ENCODE data around the gene CIAO1. TPM values are rescaled to one million over a fixed set of nuclear protein-coding genes. Genes with fewer than 3 reads are reported as not detected.

Gene CIAO1
- total and polyA plus RNA-seq, 3 experiments from 2014 or later, result 73.8 to 104 (median 77.9) TPM

DNA sequence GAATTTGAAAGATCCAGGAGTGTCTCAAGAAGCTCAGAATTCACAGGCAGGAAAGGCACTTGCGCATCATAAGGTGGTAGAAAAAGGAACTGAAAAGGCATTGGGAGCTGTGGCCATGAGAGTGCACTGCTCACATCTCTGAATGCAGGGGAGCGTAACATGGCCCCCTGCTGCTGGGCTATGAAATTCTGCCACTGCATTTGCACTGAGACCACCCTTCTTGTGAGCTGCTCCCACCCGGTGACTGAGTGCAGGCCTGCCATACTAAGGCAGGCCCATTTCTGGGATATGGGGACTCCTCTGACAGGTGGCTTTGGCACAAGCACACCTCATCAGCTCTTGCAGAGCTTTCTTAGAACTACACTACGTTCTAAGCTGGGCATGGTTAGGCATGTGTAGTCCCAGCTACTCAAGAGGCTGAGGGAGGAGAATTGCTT lies 32.1 kb upstream of the CIAO1 start:
- no peak overlapping the region for H3K4me3 Mint-ChIP-seq
- H3K36me3 Mint-ChIP-seq, result peaks cover 0 to 11% (median 1%) of the 10 kb centered on the region in 3 donors
- no peak for DNase-seq
- Histone ChIP-seq H3K36me3 (ENCODE audit: insufficient read depth, low read length) (no peaks in the 10 kb centered on the region), H3K27me3 (ENCODE audit: insufficient read depth, low read length, poor library complexity, severe bottlenecking) (no peaks in the 10 kb centered on the region), H3K27ac (ENCODE audit: low read depth, low read length) (no peak overlapping the region), H3K9me3 (ENCODE audit: low read length) (no peaks in the 10 kb centered on the region), H3K4me1 (ENCODE audit: insufficient read depth, low read length) (no peaks in the 10 kb centered on the region), H3K4me3 (ENCODE audit: low read length) (no peak overlapping the region)
- no peaks in the 10 kb centered on the region for H3K27me3 Mint-ChIP-seq
- no peaks in the 10 kb centered on the region for H3K4me1 Mint-ChIP-seq
- CTCF ChIA-PET, result interaction anchor here (1.2 kb wide), 1 partner anchor 8 kb away, joined by 3 read pairs; no protein-coding TSS in a partner anchor
- H3K9me3 Mint-ChIP-seq, result no peaks in the 10 kb centered on the region
- POLR2A ChIA-PET, result no interaction called here
- H3K27ac Mint-ChIP-seq, result no peak overlapping the region

DNA sequence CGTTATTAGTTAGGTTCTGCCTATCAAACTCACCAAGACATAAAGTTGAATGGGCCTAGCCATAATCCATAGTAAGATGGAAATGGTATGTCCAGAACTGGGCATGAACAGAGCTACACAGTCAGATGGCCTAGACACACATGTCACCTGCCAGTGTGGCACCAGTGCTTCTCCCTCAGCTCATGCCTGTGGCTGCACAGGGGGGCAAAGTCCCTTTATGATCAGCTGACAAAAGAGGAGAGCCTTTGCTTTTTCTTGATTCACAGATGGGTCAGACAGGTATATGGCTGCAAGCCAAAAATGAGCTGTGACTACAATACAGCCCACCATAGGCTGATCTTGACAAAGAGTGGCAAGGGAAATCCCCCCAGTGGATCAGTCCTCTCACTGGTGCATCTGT lies 29.1 kb upstream of the CIAO1 start:
- H3K27ac Mint-ChIP-seq, result no peak overlapping the region
- no peaks in the 10 kb centered on the region for H3K27me3 ChIP-seq (ENCODE audit: insufficient read depth, low read length, poor library complexity, severe bottlenecking)
- H3K9me3 ChIP-seq (ENCODE audit: low read length), result no peaks in the 10 kb centered on the region
- H3K4me3 Mint-ChIP-seq, result no peak overlapping the region
- H3K27ac ChIP-seq (ENCODE audit: low read depth, low read length), result no peak overlapping the region
- no peaks in the 10 kb centered on the region for H3K36me3 ChIP-seq (ENCODE audit: insufficient read depth, low read length)
- H3K4me3 ChIP-seq (ENCODE audit: low read length), result no peak overlapping the region
- H3K4me1 Mint-ChIP-seq, result peaks cover 9 to 17% (median 14%) of the 10 kb centered on the region in 3 donors
- DNase-seq, result no peak
- POLR2A ChIA-PET, result no interaction called here
- no peaks in the 10 kb centered on the region for H3K27me3 Mint-ChIP-seq
- CTCF ChIA-PET, result interaction anchor here (1.2 kb wide), 1 partner anchor 9 kb away, joined by 3 read pairs; no protein-coding TSS in a partner anchor
- H3K36me3 Mint-ChIP-seq, result peaks cover 0 to 5% (median 1%) of the 10 kb centered on the region in 3 donors
- no peaks in the 10 kb centered on the region for H3K9me3 Mint-ChIP-seq
- peaks cover 13% of the 10 kb centered on the region for H3K4me1 ChIP-seq (ENCODE audit: insufficient read depth, low read length)

DNA sequence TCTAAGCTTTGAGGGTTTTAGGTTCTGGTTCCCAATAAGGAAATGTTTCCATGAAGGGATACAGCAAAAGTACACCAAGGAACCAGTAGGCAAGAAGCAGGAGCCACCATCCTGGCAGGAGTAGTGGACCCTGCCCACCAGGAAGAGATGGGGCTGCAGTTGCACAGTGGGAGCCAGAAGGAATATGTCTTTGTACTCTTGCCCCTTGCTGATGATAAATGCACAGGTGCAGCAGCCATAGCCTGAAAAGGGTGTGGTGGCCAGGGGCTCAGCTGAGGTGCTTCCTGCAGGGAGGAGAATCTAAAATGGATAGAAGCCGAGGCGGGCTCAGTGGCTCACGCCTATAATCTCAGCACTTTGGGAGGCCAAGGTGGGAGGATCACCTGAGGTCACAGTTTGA lies 27.8 kb upstream of the CIAO1 start:
- Histone ChIP-seq H3K27ac (ENCODE audit: low read depth, low read length) (no peak overlapping the region), H3K27me3 (ENCODE audit: insufficient read depth, low read length, poor library complexity, severe bottlenecking) (no peaks in the 10 kb centered on the region), H3K9me3 (ENCODE audit: low read length) (no peaks in the 10 kb centered on the region), H3K36me3 (ENCODE audit: insufficient read depth, low read length) (no peaks in the 10 kb centered on the region), H3K4me1 (ENCODE audit: insufficient read depth, low read length) (peaks cover 27% of the 10 kb centered on the region), H3K4me3 (ENCODE audit: low read length) (no peak overlapping the region)
- H3K27me3 Mint-ChIP-seq, result no peaks in the 10 kb centered on the region
- no peak overlapping the region for H3K4me3 Mint-ChIP-seq
- ChIA-PET CTCF (no interaction called here), POLR2A (no interaction called here)
- H3K4me1 Mint-ChIP-seq, result peaks cover 19 to 31% (median 24%) of the 10 kb centered on the region in 3 donors
- H3K27ac Mint-ChIP-seq, result no peak overlapping the region
- H3K36me3 Mint-ChIP-seq, result peaks cover 0 to 5% (median 1%) of the 10 kb centered on the region in 3 donors
- no peak for DNase-seq
- no peaks in the 10 kb centered on the region for H3K9me3 Mint-ChIP-seq

GRCh38 chr2:96239091-96239490 lies 26.9 kb upstream of the CIAO1 start:
- CTCF ChIA-PET, result interaction anchor here (1.0 kb wide), 1 partner anchor 100 kb away, joined by 4 read pairs; the partner anchor contains the start of gene ASTL
- H3K9me3 Mint-ChIP-seq, result no peaks in the 10 kb centered on the region
- peaks cover 0 to 5% (median 1%) of the 10 kb centered on the region in 3 donors for H3K36me3 Mint-ChIP-seq
- H3K27ac ChIP-seq (ENCODE audit: low read depth, low read length), result no peak overlapping the region
- H3K27me3 Mint-ChIP-seq, result no peaks in the 10 kb centered on the region
- POLR2A ChIA-PET, result interaction anchor here (0.5 kb wide), 1 partner anchor 23 kb away, joined by 4 read pairs; no protein-coding TSS in a partner anchor
- H3K4me3 Mint-ChIP-seq, result peak overlapping the region in 1 of 7 donors; percentile 72
- no peak overlapping the region for H3K4me3 ChIP-seq (ENCODE audit: low read length)
- H3K27ac Mint-ChIP-seq, result no peak overlapping the region
- H3K9me3 ChIP-seq (ENCODE audit: low read length), result no peaks in the 10 kb centered on the region
- no peak for DNase-seq
- peaks cover 27% of the 10 kb centered on the region for H3K4me1 ChIP-seq (ENCODE audit: insufficient read depth, low read length)
- H3K36me3 ChIP-seq (ENCODE audit: insufficient read depth, low read length), result no peaks in the 10 kb centered on the region
- peaks cover 19 to 31% (median 24%) of the 10 kb centered on the region in 3 donors for H3K4me1 Mint-ChIP-seq
- H3K27me3 ChIP-seq (ENCODE audit: insufficient read depth, low read length, poor library complexity, severe bottlenecking), result no peaks in the 10 kb centered on the region

GRCh38 chr2:96239745-96240264 lies 26.2 kb upstream of the CIAO1 start:
- H3K9me3 Mint-ChIP-seq, result no peaks in the 10 kb centered on the region
- Histone ChIP-seq H3K4me1 (ENCODE audit: insufficient read depth, low read length) (peaks cover 27% of the 10 kb centered on the region), H3K27ac (ENCODE audit: low read depth, low read length) (no peak overlapping the region), H3K36me3 (ENCODE audit: insufficient read depth, low read length) (no peaks in the 10 kb centered on the region), H3K27me3 (ENCODE audit: insufficient read depth, low read length, poor library complexity, severe bottlenecking) (no peaks in the 10 kb centered on the region), H3K9me3 (ENCODE audit: low read length) (no peaks in the 10 kb centered on the region), H3K4me3 (ENCODE audit: low read length) (no peak overlapping the region)
- H3K36me3 Mint-ChIP-seq, result peaks cover 0 to 3% (median 1%) of the 10 kb centered on the region in 3 donors
- CTCF ChIA-PET, result interaction anchor here (1.0 to 1.4 kb wide), 3 partner anchors 17 to 101 kb away, joined by 4 to 5 read pairs (median 4); partner anchors contain the start of genes ASTL and STARD7
- no peak overlapping the region for H3K4me3 Mint-ChIP-seq
- no peaks in the 10 kb centered on the region for H3K27me3 Mint-ChIP-seq
- no peak for DNase-seq
- H3K27ac Mint-ChIP-seq, result peak overlapping the region in 6 of 8 donors; percentile 7 to 96 (median 25)
- POLR2A ChIA-PET, result no interaction called here
- peaks cover 19 to 34% (median 27%) of the 10 kb centered on the region in 3 donors for H3K4me1 Mint-ChIP-seq

DNA sequence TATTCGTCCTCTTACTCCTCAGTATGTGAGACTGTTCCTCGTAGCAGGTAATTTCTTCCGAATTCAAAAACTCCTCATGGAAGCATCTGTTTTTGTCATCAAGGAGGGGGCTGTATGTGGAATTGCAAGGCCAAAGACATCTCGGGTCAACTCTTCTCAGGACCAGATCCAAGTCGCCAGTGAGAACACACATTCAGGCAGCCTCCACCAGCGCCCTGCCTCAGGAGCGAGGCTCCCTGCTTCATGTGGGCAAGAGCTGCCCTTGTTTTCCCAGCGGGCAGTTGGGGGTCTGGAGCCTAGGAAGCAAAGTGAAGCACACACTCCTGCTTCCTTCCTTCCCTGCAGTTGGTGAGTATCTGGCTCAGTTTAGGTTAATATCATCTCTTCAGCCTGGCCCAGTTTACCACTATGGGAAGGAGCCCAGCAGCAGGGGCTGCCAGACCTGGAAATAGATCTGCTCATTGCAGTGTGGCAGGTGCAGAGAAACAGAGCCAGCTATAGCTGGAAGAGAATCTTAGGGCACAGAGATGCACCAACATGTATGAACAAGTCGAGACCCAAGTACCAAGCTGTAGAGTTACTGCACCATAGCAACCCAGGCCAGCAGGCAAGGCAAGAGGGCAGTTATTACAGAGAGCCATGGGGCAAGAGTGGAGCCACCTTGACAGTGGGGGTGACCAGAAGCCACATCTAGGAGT lies 25.5 kb upstream of the CIAO1 start:
- peaks cover 0 to 3% (median 1%) of the 10 kb centered on the region in 3 donors for H3K36me3 Mint-ChIP-seq
- H3K27ac Mint-ChIP-seq, result peak overlapping the region; percentile 4 to 98 (median 96)
- peaks cover 19 to 38% (median 30%) of the 10 kb centered on the region in 3 donors for H3K4me1 Mint-ChIP-seq
- Histone ChIP-seq H3K4me3 (ENCODE audit: low read length) (no peak overlapping the region), H3K9me3 (ENCODE audit: low read length) (no peaks in the 10 kb centered on the region), H3K4me1 (ENCODE audit: insufficient read depth, low read length) (peaks cover 32% of the 10 kb centered on the region), H3K27ac (ENCODE audit: low read depth, low read length) (no peak overlapping the region), H3K27me3 (ENCODE audit: insufficient read depth, low read length, poor library complexity, severe bottlenecking) (no peaks in the 10 kb centered on the region), H3K36me3 (ENCODE audit: insufficient read depth, low read length) (no peaks in the 10 kb centered on the region)
- no peak for DNase-seq
- peak overlapping the region in 2 of 7 donors; percentile 28 to 81 for H3K4me3 Mint-ChIP-seq
- no peaks in the 10 kb centered on the region for H3K27me3 Mint-ChIP-seq
- ChIA-PET CTCF (interaction anchor here (1.2 to 1.4 kb wide), 3 partner anchors 16 to 67 kb away, joined by 4 to 5 read pairs (median 4); partner anchors contain the start of gene STARD7), POLR2A (no interaction called here)
- H3K9me3 Mint-ChIP-seq, result no peaks in the 10 kb centered on the region

GRCh38 chr2:96241227-96241626 lies 24.8 kb upstream of the CIAO1 start:
- peaks cover 25 to 45% (median 37%) of the 10 kb centered on the region in 3 donors for H3K4me1 Mint-ChIP-seq
- peak overlapping the region in 5 of 7 donors; percentile 58 to 79 (median 76) for H3K4me3 Mint-ChIP-seq
- POLR2A ChIA-PET, result interaction anchor here (0.5 to 1.7 kb wide), 4 partner anchors 10 to 94 kb away, joined by 3 to 15 read pairs (median 4); partner anchors contain the start of genes NCAPH and STARD7

More at GRCh38 chr2:96241227-96241626, 24.8 kb upstream of the CIAO1 start:
- Mint-ChIP-seq H3K36me3 (peaks cover 0 to 1% (median under 1%) of the 10 kb centered on the region in 3 donors), H3K27me3 (no peaks in the 10 kb centered on the region), H3K27ac (peak overlapping the region; percentile 91 to 99 (median 96)), H3K9me3 (no peaks in the 10 kb centered on the region)
- no peaks in the 10 kb centered on the region for H3K9me3 ChIP-seq (ENCODE audit: low read length)
- H3K27ac ChIP-seq (ENCODE audit: low read depth, low read length), result no peak overlapping the region
- H3K4me3 ChIP-seq (ENCODE audit: low read length), result no peak overlapping the region
- H3K36me3 ChIP-seq (ENCODE audit: insufficient read depth, low read length), result no peaks in the 10 kb centered on the region
- no peaks in the 10 kb centered on the region for H3K27me3 ChIP-seq (ENCODE audit: insufficient read depth, low read length, poor library complexity, severe bottlenecking)
- peaks cover 39% of the 10 kb centered on the region for H3K4me1 ChIP-seq (ENCODE audit: insufficient read depth, low read length)
- no peak for DNase-seq
- CTCF ChIA-PET, result interaction anchor here (0.8 to 1.4 kb wide), 4 partner anchors 8 to 617 kb away, joined by 3 to 4 read pairs (median 3); partner anchors contain the start of gene ANKRD39

All from CD8-positive, alpha-beta memory T cell (primary cell).